GM19328 (cell line): ENCODE data around the gene ZNF598.

ENCODE experiments used
- ATAC-seq: cut with Tn5 transposase; IDR thresholded peaks from one replicate; pipeline ENCODE4 v1.9.1; 2021; ENCODE audit warnings: mild to moderate bottlenecking, moderate library complexity; ENCODE audit not compliant: unreplicated experiment

ZNF598 gene

DNA sequence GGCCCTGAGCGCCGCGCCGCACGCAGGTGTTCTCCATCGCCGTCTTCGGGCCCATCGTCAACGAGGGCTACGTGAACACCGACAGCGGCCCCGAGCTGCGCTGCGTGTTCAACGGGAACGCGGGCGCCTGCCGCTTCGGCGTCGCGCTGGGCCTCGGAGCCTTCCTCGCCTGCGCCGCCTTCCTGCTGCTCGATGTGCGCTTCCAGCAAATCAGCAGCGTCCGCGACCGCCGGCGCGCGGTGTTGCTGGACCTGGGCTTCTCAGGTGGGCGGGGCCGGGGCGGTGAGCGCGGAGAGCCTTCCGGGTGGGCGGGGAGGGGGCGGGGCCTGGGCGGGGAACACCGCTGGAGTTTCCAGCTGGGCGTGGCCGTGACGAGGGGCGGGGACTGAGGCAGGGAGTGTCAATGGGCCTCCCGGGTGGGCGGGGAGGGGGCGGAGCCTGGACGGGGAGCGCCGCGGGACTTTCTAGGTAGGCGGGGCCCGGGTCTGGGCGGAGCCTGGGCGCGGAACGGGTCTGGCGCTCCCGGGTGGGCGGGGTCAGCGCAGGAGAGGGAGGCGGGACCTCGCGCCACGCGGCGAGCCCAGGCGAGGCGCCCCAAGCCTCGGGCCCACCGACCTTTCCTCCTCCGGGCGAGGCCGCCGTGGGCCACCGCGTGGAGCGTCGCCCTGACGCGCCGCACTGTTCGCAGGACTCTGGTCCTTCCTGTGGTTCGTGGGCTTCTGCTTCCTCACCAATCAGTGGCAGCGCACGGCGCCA is 17.5 kb downstream of the ZNF598 start:
- ATAC-seq, result no peak

DNA sequence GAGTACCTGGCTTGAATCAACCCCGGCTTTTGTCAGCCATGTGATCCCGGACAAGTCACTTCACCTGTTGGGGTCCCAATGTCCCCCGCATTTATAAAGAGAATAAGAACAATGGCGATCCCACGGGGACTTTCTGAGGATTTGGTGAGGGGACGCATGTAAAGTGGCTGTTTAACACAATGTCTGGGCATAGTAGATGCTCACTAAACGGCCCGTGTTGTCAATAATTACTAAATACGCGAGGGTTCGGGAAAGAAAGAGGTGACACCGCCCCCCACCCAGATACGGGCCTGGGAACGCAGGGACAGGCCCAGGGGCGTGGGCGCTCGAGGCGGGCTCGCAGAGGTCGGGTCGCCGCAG is 18.1 kb downstream of the ZNF598 start:
- ATAC-seq, result no peak

DNA sequence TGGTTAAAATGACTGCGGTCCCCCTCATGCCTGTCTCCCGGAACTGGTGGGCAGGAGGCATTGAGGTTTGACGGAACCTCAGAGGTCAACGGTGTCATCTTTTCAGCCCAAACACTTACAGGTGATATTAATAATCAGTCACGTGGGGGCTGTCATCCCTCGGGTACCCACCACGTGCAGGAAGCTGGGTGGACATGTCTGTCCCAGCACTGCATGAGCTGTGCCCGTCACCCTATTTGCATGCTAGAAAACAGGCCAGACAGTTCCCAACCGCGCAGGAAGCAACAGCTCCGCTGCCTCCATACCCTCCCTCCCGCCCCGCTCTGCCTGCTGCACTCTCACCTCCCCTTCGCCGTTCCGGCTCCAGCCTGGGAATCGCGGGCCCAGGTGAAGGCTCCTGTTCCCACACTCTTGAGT is 18.5 kb downstream of the ZNF598 start:
- ATAC-seq, result no peak

DNA sequence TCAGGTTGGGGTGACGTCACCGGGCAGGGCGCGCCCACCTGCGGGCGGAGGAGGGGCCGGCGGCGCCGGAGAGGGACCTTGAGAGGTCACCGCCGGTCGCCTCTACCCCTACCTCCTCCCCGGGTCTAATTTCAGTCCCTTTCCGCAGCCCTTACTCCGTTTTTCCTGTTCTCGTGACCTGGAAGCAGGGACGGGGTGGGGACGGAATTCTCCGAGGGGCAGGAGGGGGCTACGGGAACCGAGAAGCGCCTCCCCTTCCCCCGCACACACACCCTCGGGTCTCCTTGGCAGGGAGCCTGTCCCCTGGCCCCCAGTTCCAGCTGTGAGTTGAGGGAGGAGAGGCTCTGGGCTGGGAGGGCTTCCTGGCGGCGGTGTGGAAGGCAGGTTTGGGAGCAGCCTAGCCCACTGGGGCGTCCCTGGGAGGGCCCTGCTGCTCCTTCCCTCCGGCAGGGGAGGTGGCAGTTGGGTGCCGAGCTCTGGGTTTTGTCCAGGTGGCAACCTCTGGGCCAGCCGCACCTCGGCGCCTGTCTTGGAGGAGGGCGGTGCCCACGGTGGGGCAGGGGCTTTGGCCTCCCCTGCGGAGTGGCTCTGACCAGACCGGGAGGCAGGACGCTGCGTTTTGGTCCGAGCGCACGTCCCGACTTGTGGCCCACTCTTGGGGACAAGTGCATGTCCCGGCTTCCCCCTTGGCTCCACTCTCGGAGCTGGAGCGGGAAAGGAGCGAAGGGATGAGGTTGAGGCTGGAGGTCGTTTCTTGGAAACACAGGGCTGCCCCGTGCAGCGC is 19.1 kb downstream of the ZNF598 start:
- ATAC-seq, result no peak

DNA sequence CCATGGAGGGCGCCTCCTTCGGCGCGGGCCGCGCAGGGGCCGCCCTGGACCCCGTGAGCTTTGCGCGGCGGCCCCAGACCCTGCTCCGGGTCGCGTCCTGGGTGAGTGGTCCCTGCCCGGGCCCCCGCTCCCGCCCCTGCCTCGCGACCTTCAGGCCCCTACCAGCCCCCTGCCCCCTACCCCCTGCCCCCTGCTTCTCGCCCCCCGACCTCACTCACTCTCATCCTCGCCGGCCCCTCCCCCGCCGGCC is 19.6 kb downstream of the ZNF598 start:
- no peak for ATAC-seq

DNA sequence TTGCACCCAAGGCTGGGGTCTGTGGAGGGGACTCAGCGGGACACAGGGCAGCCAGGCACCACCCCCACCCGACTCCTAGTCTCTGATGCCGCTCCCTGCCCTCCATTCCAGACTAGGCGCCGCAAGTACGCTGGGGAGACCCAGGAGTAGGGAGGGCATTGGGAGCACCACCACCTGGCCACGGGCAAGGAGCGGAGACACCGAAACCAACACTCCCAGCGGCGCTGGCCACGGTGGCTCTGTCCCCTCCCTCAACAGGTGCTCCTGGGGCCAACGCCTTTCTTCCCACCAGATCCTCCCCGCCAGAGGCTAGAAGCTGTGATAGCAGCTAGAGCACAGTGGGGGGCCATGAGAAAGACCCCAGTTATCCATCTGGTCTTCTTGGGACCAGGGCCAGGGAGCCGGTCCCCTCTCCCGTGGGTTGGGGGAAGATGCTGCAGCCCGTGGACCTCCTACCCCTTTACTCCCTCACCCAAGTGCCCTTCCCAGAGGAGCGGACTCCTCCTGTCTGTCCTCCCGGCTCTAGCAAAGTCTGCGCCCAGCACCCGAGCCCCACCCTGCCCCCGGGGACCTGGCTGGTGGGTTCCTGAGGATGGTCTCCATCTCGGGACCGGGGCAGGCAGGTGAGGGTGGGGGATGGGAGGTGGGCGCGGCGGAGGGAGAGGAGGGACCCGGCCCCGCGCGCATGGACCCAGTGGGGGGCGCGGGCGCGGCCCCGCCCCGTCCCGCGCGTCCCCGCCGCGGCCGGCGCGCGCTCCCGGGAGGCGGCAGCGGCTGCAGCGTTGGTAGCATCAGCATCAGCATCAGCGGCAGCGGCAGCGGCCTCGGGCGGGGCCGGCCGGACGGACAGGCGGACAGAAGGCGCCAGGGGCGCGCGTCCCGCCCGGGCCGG is 20.2 kb downstream of the ZNF598 start, which contains the start of gene SYNGR3:
Gene SYNGR3, plus strand, starts transcription at position 762 of the 892 bp plus-strand sequence. CDS start 133 bp downstream, outside the sequence.
- ATAC-seq, result no peak

DNA sequence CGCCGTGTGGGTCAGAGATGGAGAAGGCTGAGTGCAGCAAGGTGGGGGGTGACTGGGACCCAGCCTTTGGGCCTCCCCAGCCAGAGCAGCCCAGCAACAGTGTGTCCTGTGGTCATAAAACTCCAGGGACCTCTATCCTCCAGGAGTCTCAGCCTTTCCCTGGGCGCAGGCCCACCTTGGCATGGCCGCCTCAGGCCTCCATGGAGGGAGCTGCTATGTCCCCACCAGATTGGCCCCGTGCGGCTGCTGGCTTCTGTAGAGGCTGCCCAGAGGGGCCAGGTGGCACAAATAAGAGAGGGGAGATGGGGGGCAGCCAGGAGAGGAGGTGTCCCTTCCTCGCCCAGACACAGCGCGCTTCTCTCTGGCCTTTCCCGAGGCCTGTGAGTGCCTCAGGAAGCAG is 22.4 kb downstream of the ZNF598 start:
- ATAC-seq, result no peak

DNA sequence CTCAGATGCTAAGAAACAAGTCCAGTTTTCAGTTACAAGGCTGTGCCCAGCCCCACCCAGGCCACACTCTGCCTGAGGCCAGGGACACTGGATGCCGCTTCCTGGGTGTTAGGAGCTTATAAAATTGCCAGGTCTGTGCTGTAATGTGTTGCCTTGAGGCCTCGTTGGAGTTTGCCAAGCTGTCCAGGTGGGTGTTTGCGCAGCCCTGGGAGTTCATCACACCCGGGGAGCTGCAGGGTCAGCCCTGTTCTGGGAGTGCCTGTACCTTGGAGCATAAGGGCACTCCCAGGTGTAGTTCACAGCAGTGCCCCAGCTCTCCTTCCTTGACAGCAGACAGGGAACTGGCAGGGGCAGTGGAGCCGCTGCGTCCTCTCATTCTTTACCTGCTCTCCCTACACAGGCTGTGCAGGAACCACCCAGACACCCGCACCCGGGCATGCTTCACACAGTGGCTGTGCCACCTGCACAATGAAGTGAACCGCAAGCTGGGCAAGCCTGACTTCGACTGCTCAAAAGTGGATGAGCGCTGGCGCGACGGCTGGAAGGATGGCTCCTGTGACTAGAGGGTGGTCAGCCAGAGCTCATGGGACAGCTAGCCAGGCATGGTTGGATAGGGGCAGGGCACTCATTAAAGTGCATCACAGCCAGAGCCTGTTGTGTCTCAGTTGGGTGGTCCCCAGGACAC is 24.0 kb downstream of the ZNF598 start:
- no peak for ATAC-seq

DNA sequence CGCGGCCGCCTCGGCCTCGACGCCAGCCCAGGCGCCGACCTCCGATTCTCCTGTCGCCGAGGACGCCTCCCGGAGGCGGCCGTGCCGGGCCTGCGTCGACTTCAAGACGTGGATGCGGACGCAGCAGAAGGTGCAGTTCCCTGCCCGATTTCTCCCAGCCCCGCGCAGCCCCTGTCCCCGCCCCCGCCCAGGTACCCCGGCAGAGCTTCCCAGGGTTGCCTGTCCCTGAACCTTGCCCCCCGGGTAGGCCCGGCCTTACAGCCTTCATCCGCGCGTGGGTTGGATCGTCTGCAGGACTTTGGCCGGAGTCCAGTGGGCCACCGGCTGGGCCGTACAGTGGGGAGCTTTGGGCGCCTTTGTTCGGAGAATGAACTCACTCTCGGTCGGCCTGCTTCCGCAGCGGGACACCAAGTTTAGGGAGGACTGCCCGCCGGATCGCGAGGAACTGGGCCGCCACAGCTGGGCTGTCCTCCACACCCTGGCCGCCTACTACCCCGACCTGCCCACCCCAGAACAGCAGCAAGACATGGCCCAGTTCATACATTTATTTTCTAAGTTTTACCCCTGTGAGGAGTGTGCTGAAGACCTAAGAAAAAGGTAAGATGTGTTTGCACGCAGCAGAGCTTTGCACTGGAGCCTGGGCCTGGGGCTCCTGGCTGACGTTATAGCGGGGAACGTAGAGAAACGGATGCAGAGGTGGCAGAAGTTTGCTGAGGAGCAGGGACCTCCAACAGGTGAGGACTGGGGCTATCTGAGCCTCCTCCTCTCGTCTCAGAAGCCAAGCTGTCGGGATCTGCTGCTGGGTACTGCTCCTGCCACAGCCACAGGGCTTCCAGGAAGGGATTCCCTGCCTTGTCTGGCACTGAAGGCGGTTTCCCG is 25.0 kb downstream of the ZNF598 start:
- ATAC-seq, result peak; percentile 5

DNA sequence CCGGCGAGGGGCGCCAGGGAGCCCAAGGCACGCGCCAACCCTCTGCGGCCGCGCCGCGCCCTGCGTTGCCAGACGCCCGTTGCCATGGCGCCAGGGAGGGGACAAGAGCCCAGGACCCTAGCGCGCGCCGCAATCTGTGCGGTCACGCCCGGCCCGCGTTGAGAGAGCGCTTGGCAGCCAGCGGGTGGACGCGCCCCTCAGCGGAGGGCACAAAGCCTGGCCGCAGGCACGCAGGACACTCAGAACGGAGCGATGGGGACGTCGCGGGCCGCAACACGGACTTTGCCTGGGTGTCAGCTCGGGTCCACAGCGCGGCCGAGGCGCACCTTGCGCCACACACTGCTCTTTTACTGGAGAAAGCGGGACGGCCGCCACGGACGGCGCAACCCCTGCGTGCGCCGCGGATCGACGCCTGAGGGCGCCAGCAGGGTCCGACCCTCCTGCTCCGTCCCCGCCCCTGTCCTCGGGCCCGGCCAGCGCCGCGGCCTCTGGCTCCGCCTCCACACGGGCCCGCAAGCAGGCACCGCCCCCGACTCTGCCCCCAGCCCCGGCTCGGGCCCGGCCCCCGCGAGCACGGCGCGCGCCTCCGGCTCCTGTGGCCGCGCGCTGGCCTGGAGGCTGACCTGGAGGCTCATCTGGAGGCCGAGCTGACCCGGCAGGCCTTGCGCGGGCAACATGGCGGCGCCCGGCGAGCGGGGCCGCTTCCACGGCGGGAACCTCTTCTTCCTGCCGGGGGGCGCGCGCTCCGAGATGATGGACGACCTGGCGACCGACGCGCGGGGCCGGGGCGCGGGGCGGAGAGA is 25.9 kb downstream of the ZNF598 start, which contains the start of gene GFER:
Gene GFER, plus strand, starts transcription at position 650 of the 803 bp plus-strand sequence. Its CDS starts 26 bp downstream, at position 676.
- ATAC-seq, result peak; percentile 88

DNA sequence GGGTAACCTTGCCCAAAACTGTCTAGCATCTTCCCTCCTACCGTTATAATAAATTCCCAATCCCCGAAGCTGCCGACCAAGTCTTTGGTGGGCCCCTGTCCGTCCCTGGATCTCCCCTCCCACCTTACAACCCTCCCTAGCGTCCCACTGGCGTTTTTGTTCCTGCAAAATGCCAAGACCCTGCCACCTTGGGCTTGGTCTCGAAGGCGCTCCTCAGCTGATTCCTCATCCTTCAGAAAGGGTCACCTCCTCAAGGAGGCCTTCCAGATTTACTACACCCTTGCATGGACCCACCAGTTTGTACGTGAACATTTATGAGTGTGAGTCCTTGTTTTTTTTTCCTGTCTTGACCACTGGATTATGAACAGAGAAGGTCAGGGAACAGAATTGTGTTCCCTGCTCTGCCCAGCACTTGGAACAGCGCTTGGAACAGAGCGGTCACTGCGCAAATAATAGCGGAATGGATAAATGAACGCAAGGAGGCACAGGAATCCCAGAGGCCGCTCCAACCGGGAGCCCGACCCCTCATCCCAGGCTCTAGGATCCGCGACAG is 26.6 kb downstream of the ZNF598 start:
- no peak for ATAC-seq

DNA sequence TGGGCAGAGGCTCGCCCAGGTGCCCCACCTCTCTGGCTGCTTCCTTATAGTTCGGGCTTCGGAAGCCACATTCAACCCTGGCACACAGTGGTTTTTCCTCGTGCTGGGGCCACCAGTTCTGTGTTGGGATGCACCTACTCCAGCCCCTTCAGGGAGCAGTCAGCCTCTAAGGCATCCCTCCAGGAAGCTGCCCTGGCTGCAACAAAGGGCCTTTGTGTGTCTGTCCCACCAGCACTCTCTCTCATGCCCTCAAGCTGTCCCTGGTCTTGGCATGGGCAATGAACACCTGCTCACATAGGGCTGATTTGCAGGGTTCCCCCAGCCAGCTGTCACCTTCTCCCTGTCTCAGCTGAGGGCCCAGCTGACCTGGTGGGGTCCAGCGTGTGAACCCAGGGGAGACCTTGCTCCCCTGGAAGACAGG is 27.6 kb downstream of the ZNF598 start:
- ATAC-seq, result no peak

DNA sequence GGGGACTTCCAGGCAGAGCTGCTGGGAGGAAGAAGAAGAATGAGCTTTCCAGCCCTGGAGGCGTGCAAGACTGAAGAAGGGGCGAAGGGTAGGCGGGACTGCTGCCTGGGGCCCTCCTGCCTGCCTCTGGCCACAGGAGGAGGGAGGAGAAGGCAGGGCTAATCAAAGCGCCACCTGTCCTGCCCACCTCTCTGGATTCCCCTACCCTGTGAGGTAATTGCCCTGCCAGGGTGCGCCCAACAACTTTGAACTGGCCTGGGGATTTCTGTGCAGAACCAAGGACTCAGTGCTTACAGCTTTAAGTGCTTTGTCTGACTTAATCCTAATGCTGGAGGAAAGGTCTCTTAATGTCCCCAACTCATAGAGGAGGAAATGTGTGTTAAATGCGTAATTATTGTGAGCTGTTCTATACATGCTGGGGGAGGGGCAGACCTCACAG is 28.2 kb downstream of the ZNF598 start, which contains the start of gene NOXO1:
Gene NOXO1, minus strand, starts transcription at position 72 of the 439 bp plus-strand sequence. CDS start 290 bp downstream, outside the sequence.
- no peak for ATAC-seq

DNA sequence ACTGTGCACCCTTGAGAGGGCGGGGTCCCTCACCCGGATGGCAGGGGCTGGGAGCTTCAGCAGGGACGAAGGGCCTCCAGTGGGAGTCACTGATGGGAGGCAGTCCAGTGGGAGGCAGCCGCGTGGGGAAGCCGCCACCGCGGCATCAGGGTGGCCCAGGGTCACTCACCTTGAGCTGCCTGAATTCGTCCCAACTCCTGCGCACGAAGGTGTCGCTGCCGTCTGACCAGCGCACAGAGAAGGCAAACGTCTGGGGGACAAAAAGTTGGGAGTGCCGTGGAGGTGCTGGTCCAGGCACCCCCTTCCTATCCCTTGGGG is 28.9 kb downstream of the ZNF598 start:
- no peak for ATAC-seq

DNA sequence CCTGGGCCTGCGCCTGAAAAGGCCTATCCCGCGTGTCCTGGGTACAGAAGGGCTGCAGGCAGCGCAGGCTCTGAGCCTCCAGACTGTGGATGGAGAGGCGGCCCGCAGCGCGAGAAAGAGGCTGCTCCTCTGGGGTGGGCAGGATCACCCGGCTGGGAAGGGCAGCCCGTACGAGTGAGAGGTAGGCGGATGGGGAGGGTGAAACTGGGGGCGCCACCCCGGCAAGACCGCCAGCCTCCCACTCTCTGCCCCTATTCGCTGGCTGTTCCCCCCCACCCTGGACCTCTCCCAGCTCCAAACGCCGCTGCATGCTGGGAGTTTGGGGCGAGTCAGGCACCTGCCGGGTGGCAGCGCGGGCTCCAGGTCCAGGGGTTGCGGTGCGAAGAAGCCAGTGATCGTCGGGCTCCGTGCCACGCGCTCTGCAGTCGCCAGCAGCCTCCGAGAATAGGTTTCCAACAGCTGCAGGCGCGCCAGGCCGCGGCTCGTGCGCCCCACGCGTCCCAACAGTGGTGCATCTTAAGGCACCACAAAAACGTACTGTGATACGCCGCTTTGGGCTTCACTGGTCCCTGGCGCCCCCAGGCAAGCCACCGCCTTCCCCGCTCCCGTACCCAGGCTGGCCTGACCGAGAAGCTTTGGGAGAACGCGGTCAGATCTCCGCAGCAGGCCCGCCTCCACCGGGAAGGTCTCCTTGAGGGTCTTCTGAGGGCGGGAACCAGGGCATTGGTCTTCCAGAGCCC is 29.4 kb downstream of the ZNF598 start:
- ATAC-seq, result no peak

DNA sequence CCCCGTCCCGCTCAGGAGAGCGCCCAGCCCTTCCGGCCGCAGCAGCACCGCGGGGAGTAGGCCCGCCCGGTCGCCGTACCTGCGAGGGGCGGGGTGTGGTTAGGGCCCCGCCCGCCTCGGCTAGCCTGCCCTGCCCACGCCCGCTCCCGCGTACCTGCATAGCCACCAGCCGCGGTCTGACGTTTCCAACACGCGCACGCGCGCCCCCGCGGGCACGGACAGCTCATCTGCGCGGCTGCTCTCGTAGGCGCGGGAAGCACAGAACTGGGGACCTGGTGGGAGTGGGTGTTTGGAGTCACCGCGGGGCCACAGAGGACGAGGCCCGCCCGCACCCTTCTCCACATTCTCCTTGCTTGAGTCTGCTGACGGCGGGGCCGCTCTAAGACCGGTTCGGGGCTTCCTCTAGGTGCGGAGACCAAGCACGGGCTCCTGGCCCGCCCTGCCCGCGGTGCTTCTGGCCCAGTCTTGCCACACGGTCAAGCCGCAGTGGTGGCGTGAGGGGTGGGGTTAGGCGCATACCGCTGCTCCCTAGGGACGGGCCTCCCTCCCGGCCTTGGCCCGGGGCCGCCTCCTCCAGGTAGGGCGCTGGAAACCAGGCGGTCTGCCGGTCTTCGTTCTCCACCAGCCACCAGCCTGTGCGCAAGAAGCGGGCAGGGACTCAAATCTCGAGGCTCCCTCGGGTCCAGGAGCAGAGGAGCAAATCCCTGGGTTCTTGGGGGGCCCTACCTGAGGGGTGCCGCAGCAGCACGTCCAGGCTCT is 30.2 kb downstream of the ZNF598 start:
- ATAC-seq, result no peak

DNA sequence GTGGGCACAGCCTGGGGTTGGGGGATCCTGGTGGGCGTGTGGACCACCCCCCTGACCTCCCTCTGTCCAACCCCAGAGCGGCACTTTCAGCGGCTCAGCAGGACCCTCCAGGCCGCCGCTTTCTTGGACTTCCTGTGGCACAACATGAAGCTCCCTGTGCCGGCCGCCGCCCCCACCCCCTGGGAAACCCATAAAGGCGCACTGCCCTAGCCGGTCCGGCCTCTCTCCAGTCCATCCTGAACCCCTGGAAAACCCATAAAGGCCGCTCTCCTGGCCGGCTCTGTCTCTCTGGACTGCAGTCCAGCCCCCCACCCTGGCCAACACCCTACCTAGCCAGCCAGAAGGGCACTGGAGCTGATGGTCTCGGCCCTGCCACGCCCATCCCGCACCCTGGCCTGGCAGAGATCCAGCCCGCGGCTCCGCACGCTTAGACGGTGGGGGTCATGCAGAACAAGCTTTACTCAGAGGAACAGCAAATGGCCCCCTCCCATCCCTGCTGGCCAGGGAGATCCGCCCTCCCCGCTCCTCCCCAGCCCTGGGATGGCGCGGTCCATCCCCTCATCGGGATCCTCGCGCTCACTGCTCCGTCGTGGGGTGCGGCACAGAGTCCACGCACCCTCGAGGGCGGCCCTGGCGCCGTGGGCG is 31.0 kb downstream of the ZNF598 start:
- no peak for ATAC-seq
